Activated B cell treated with CpG ODN at 0.5 μM for 24 hours (primary cell): Measurements from ENCODE around the gene IMP3. TPM values are rescaled to one million over a fixed set of nuclear protein-coding genes. Genes with fewer than 3 reads are reported as not detected.
"Not testable (repeated sequence)": the region's sequence is repeated elsewhere in the genome, so short reads cannot be mapped to it uniquely, and the experiment has no call there.

Experiments
- ATAC-seq: fragments of 200-7000 bp; cut with Tn5 transposase; one replicate; pipeline ENCODE4 v1.10.0; 2021; ENCODE audit warnings: low read depth, mild to moderate bottlenecking, moderate library complexity
- CTCF ChIA-PET: fragments of 350-600 bp; sonication (Branson Sonifier 250); formaldehyde crosslinking; loops from one replicate; lab custom pipeline; 2021; ENCODE audit warnings: antibody characterized with exemption; lab: Charles Lee
- POLR2A ChIA-PET: fragments of 350-600 bp; sonication (Branson Sonifier 250); formaldehyde crosslinking; loops from one replicate; lab custom pipeline; 2021; ENCODE audit warnings: antibody characterized with exemption; lab: Charles Lee
- DNase-seq: peaks from one replicate; pipeline ENCODE4 v3.0.0; 2022
- H3K27ac Mint-ChIP-seq: one replicate; pipeline ENCODE4 v1.8.0; 2020; ENCODE audit warnings: mixed read lengths
- H3K27me3 Mint-ChIP-seq: one replicate; pipeline ENCODE4 v1.8.0; 2021; ENCODE audit warnings: mixed read lengths
- H3K36me3 Mint-ChIP-seq: one replicate; pipeline ENCODE4 v1.8.0; 2021; ENCODE audit warnings: low read depth, mixed read lengths
- H3K4me1 Mint-ChIP-seq: one replicate; pipeline ENCODE4 v1.8.0; 2021; ENCODE audit warnings: mixed read lengths
- H3K4me3 Mint-ChIP-seq: one replicate; pipeline ENCODE4 v1.8.0; 2020; ENCODE audit warnings: mild to moderate bottlenecking, mixed read lengths
- H3K9me3 Mint-ChIP-seq: one replicate; pipeline ENCODE4 v1.8.0; 2020; ENCODE audit warnings: mixed read lengths
- intact Hi-C: fragments of 100-400 bp; cut with micrococcal nuclease; formaldehyde crosslinking; loops from one replicate; pipeline ENCODE4 v1.15.1; 2024
- total RNA-seq: library from RNA; stranded (reverse); gene quantifications from 2 replicates; pipeline ENCODE4 v1.2.3, GENCODE V29; 2022
- TF ChIP-seq, protein P1 (sequence below): fragments of 200-600 bp; IDR thresholded peaks from one replicate; pipeline ENCODE4 v1.8.0; 2022; ENCODE audit warnings: antibody characterized with exemption, mild to moderate bottlenecking

IMP3 gene
- total RNA-seq, 1 donor from 2014 or later, result 65.6 TPM

DNA sequence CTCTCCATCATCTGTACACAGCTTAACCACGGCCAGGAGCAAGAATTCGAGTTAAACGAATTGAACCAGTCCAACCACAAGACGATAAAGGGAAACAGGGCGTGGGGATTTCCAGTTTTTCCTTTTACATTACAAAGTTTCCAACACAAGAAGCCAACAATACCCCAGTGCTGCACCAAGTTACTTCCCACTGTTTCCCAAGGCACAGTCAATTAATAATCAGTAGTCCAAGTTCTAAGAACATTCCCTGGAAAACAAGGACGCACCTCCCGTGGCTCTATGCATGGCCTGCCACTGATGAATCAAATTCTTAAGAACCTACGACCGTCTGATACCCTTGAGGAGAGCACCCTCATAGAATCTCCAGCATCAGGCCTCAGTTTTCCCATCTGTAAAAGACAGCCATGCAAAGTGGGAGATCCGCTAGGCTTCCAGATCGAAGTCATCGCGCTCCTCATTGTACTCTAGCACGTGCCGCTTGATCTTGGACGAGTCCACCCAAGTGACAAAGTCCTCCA, 774 bp downstream of the IMP3 start:
- Mint-ChIP-seq H3K4me3 (peak overlapping the region; percentile 91), H3K4me1 (peaks cover 38% of the 10 kb centered on the region), H3K27me3 (no peaks in the 10 kb centered on the region), H3K9me3 (no peaks in the 10 kb centered on the region), H3K27ac (peak overlapping the region; percentile 92), H3K36me3 (peaks cover 25% of the 10 kb centered on the region)
- POLR2A ChIA-PET, result interaction anchor here (0.6 to 6.7 kb wide), 21 partner anchors 7 to 1632 kb away, joined by 3 to 164 read pairs (median 6); partner anchors contain the start of genes COMMD4, COX5A, MAN2C1 and NEIL1
- ATAC-seq, result no peak
- CTCF ChIA-PET, result interaction anchor here (1.3 to 3.9 kb wide), 3 partner anchors 13 to 271 kb away, joined by 6 to 29 read pairs (median 8); partner anchors contain the start of genes MAN2C1 and SNUPN
- TF ChIP-seq, protein P1, sequence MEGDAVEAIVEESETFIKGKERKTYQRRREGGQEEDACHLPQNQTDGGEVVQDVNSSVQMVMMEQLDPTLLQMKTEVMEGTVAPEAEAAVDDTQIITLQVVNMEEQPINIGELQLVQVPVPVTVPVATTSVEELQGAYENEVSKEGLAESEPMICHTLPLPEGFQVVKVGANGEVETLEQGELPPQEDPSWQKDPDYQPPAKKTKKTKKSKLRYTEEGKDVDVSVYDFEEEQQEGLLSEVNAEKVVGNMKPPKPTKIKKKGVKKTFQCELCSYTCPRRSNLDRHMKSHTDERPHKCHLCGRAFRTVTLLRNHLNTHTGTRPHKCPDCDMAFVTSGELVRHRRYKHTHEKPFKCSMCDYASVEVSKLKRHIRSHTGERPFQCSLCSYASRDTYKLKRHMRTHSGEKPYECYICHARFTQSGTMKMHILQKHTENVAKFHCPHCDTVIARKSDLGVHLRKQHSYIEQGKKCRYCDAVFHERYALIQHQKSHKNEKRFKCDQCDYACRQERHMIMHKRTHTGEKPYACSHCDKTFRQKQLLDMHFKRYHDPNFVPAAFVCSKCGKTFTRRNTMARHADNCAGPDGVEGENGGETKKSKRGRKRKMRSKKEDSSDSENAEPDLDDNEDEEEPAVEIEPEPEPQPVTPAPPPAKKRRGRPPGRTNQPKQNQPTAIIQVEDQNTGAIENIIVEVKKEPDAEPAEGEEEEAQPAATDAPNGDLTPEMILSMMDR, result no peak
- DNase-seq, result no peak
- intact Hi-C loops, result no loop called here

DNA sequence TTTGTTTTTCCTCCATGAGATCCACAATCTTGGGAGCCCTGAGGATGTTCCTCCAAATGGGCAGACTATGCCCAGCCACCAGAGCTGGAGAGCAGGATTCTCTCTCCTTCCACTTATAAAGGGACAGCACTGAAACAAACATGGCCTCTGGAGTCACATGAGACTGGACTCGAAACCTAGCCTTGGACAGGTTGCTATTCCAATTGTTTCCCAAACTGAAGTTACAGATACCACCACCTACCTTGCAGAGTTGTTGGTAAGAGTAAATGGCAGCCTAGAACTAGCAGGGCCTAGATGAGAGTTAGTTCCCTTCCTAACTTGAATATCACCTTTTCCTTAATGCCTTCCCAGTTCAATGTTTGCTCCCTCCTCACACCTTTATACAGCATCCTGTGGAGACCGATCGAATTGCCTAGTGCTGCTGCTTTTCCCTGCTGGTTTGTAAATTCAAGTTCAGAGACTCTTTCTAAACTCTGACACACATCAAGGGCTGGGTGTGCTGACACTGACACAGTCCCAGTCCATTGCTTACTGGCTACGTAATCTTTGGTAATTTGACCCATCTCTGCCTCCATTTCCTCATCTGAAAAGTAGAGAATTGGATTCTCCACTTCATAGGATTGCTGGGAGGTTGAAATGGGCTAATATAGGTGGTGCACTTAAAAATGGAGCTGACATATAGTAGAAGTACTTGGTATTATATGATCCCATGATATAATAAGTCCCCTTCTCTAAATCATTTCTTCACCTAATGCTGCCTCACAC, 2.6 kb downstream of the IMP3 start:
- peaks cover 38% of the 10 kb centered on the region for H3K4me1 Mint-ChIP-seq
- ChIA-PET CTCF (no interaction called here), POLR2A (interaction anchor here (4.4 to 6.7 kb wide), 2 partner anchors 11 to 270 kb away, joined by 58 to 164 read pairs; partner anchors contain the start of genes MAN2C1 and SNUPN)
- H3K9me3 Mint-ChIP-seq, result no peaks in the 10 kb centered on the region
- TF ChIP-seq, protein P1, result no peak
- no peaks in the 10 kb centered on the region for H3K27me3 Mint-ChIP-seq
- intact Hi-C loops, result no loop called here
- ATAC-seq, result no peak
- peak overlapping the region; percentile 36 for H3K4me3 Mint-ChIP-seq
- H3K36me3 Mint-ChIP-seq, result peaks cover 25% of the 10 kb centered on the region
- DNase-seq, result no peak
- H3K27ac Mint-ChIP-seq, result no peak overlapping the region

DNA sequence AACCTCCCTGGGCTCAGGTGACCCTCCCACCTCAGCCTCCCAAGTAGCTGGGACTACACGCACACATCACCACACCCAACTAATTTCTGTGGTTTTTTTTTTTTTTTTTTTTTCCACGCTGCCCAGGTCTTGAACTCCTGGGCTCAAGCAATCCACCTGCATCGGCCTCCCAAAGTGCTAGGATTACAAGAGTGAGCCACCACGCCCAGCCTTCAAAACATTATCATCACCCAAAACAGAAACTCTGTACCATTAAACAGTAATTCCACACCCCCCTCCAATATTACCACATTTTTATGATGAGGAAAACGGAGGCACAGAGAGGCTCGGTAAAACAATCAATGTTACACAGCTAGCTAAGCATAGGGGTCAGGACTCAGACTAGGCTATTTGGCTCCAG, 4.0 kb downstream of the IMP3 start:
- ATAC-seq (no peak), DNase-seq (no peak)
- Mint-ChIP-seq H3K9me3 (no peaks in the 10 kb centered on the region), H3K4me1 (peaks cover 34% of the 10 kb centered on the region), H3K36me3 (peaks cover 25% of the 10 kb centered on the region), H3K27ac (no peak overlapping the region), H3K4me3 (no peak overlapping the region), H3K27me3 (no peaks in the 10 kb centered on the region)
- POLR2A ChIA-PET, result interaction anchor here (6.7 kb wide), 1 partner anchor 10 kb away, joined by 164 read pairs; the partner anchor contains the start of gene SNUPN
- intact Hi-C loops, result no loop called here
- TF ChIP-seq, protein P1, result no peak
- CTCF ChIA-PET, result no interaction called here

DNA sequence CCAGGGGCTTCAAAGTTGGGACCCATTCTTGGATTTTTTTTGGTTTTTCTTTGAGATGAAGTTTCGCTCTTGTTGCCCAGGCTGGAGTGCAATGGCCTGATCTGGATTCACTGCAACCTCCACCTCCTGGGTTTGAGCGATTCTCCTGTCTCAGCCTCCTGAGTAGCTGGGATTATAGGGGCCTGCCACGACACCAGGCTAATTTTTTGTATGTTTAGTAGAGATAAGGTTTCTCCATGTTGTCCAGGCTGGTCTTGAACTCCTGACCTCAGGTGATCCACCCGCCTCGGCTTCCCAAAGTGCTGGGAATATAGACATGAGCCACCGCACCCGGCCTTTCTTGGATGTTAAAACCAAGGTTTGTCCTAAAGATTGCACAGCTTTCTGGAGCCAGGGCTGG, 6.1 kb downstream of the IMP3 start:
- DNase-seq, CTCF ChIA-PET, H3K27ac Mint-ChIP-seq, H3K27me3 Mint-ChIP-seq, H3K4me3 Mint-ChIP-seq, ATAC-seq, H3K9me3 Mint-ChIP-seq, intact Hi-C loops: not testable (repeated sequence)
- Mint-ChIP-seq H3K4me1 (peaks cover 22% of the 10 kb centered on the region), H3K36me3 (peaks cover 16% of the 10 kb centered on the region)
- POLR2A ChIA-PET, result interaction anchor here (0.7 kb wide), 1 partner anchor 55 kb away, joined by 3 read pairs; no protein-coding TSS in a partner anchor

DNA sequence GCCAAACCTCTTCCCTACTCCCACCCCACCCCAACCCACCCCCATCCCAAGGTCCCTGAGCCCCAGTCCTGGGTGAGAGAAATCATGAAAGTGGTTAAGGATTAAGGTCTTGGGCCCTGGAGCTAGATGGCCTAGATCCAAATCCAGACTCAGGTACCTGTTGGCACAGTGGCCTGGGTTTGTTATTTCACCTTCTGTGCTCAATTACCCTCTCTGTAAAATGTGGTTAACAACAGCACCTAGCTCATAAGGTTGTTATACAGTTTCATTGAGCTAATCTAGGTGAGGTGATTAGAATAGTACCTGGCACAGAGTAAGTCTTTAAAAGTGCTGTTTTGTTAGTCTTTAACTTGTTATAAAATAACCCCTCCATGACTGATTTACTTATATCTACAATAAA, 8.1 kb downstream of the IMP3 start:
- ATAC-seq (no peak), DNase-seq (no peak)
- ChIA-PET CTCF (no interaction called here), POLR2A (interaction anchor here (1.3 kb wide), 1 partner anchor 8 kb away, joined by 7 read pairs; the partner anchor contains the start of gene IMP3)
- H3K4me1 Mint-ChIP-seq, result peaks cover 2% of the 10 kb centered on the region
- no peak overlapping the region for H3K4me3 Mint-ChIP-seq
- TF ChIP-seq, protein P1, result no peak
- H3K27me3 Mint-ChIP-seq, result no peaks in the 10 kb centered on the region
- H3K9me3 Mint-ChIP-seq, result no peaks in the 10 kb centered on the region
- H3K27ac Mint-ChIP-seq, result no peak overlapping the region
- intact Hi-C loops, result no loop called here
- H3K36me3 Mint-ChIP-seq, result peaks cover 2% of the 10 kb centered on the region
